Mesenchymal stem cell (in vitro differentiated cells and primary cell): ENCODE measurements around the gene JOSD2.

Source experiments
- DNase-seq: peaks from one replicate; pipeline ENCODE4 v3.0.0-alpha.2; 2013
- H2AFZ ChIP-seq: one replicate; pipeline ENCODE4 v1.6.1; 2013; ENCODE audit warnings: low read depth, mild to moderate bottlenecking, control low read depth, inconsistent platforms, low read length, moderate library complexity
- H2AK5ac ChIP-seq: 2 replicates; pipeline ENCODE4 v1.6.1; 2013; ENCODE audit warnings: low read length, moderate library complexity, mild to moderate bottlenecking, inconsistent platforms; ENCODE audit not compliant: severe bottlenecking
- H2BK120ac ChIP-seq: one replicate; pipeline ENCODE4 v1.6.1; 2013; ENCODE audit warnings: low read depth, mild to moderate bottlenecking, inconsistent platforms, low read length, moderate library complexity
- H2BK12ac ChIP-seq, 2 experiments: one replicate each; pipeline ENCODE4 v1.6.1; 2013; ENCODE audit warnings: inconsistent platforms in 2 of 2, low read length in 2 of 2, mild to moderate bottlenecking in 2 of 2, moderate library complexity in 2 of 2, control low read depth in 1 of 2
- H2BK15ac ChIP-seq: one replicate; pipeline ENCODE4 v1.6.1; 2013; ENCODE audit warnings: mild to moderate bottlenecking, low read depth, inconsistent platforms; ENCODE audit not compliant: poor library complexity, severe bottlenecking
- H2BK5ac ChIP-seq: 2 replicates; pipeline ENCODE4 v1.6.1; 2013; ENCODE audit warnings: low read depth, mild to moderate bottlenecking, low read length, control low read depth, inconsistent platforms; ENCODE audit not compliant: poor library complexity, severe bottlenecking
- H3K14ac ChIP-seq, 2 experiments: one replicate each; pipeline ENCODE4 v1.6.1; 2013; ENCODE audit warnings: inconsistent platforms in 2 of 2, low read length in 2 of 2, control low read depth in 1 of 2, mild to moderate bottlenecking in 1 of 2, moderate library complexity in 1 of 2
- H3K18ac ChIP-seq, 2 experiments: one replicate each; pipeline ENCODE4 v1.6.1; 2013; ENCODE audit warnings: inconsistent platforms in 2 of 2, low read length in 2 of 2, control low read depth in 1 of 2, low read depth in 1 of 2, mild to moderate bottlenecking in 1 of 2
- H3K23ac ChIP-seq, 2 experiments: one replicate each; pipeline ENCODE4 v1.6.1; 2013; ENCODE audit warnings: inconsistent platforms in 2 of 2, low read length in 2 of 2, mild to moderate bottlenecking in 2 of 2, moderate library complexity in 2 of 2, control low read depth in 1 of 2
- H3K27ac ChIP-seq: 2 replicates; pipeline ENCODE4 v1.5.1; 2013; ENCODE audit warnings: mild to moderate bottlenecking, moderate library complexity, low read length, control low read depth, inconsistent platforms; ENCODE audit not compliant: poor library complexity, severe bottlenecking
- H3K27me3 ChIP-seq, 2 experiments: 2 replicates each; pipeline versions ENCODE4 v1.6.1 to v1.7.0; 2013; ENCODE audit warnings: low read length in 2 of 2, mild to moderate bottlenecking in 2 of 2, moderate library complexity in 2 of 2, control low read depth in 1 of 2, inconsistent platforms in 1 of 2; ENCODE audit not compliant: control insufficient read depth in 1 of 2, insufficient read depth in 1 of 2
- H3K36me3 ChIP-seq, 2 experiments: 2 replicates each; pipeline versions ENCODE4 v1.6.1 to v1.7.0; 2013; ENCODE audit warnings: low read length in 2 of 2, control low read depth in 1 of 2, inconsistent platforms in 1 of 2, low read depth in 1 of 2, mild to moderate bottlenecking in 1 of 2; ENCODE audit not compliant: insufficient read depth in 2 of 2, control insufficient read depth in 1 of 2
- H3K4ac ChIP-seq, 2 experiments: one replicate each; pipeline ENCODE4 v1.6.1; 2013; ENCODE audit warnings: inconsistent platforms in 2 of 2, low read length in 2 of 2, mild to moderate bottlenecking in 2 of 2, moderate library complexity in 2 of 2, control low read depth in 1 of 2, low read depth in 1 of 2
- H3K4me1 ChIP-seq: 2 replicates; pipeline ENCODE4 v1.6.1; 2013; ENCODE audit warnings: low read depth, low read length, control low read depth; ENCODE audit not compliant: control insufficient read depth, insufficient read depth
- H3K4me2 ChIP-seq: 2 replicates; pipeline ENCODE4 v1.6.1; 2013; ENCODE audit warnings: low read length, mild to moderate bottlenecking, inconsistent platforms; ENCODE audit not compliant: poor library complexity, severe bottlenecking
- H3K4me3 ChIP-seq, 2 experiments: 2 replicates each; pipeline versions ENCODE4 v1.5.1 to v1.7.0; 2013; ENCODE audit warnings: low read length in 2 of 2, mild to moderate bottlenecking in 2 of 2, control low read depth in 1 of 2, low read depth in 1 of 2; ENCODE audit not compliant: insufficient read depth in 1 of 2
- H3K79me1 ChIP-seq: replicated peaks from 2 replicates; pipeline ENCODE4 v1.6.1; 2013; ENCODE audit warnings: mild to moderate bottlenecking, control low read depth, low read length, inconsistent platforms; ENCODE audit not compliant: poor library complexity, severe bottlenecking
- H3K9ac ChIP-seq: 2 replicates; pipeline ENCODE4 v1.7.0; 2013; ENCODE audit warnings: mild to moderate bottlenecking, low read length, moderate library complexity
- H3K9me3 ChIP-seq: 2 replicates; pipeline ENCODE4 v1.7.0; 2013; ENCODE audit warnings: mild to moderate bottlenecking, low read length; ENCODE audit not compliant: control insufficient read depth
- H4K8ac ChIP-seq: one replicate; pipeline ENCODE4 v1.6.1; 2013; ENCODE audit warnings: inconsistent platforms, mild to moderate bottlenecking, low read length, moderate library complexity
- H4K91ac ChIP-seq: one replicate; pipeline ENCODE4 v1.6.1; 2013; ENCODE audit warnings: mild to moderate bottlenecking, low read length, inconsistent platforms
- WGBS: methylation state at CpG from one replicate; pipeline ENCODE4 v1.1.7; 2013; ENCODE audit warnings: mixed read lengths; 5-methylcytosine and 5-hydroxymethylcytosine counted together

JOSD2 gene

GRCh38 chr19:50480281-50481111 is 30.5 kb downstream of the JOSD2 start:
- Histone ChIP-seq H3K4ac (no peak overlapping the region), H2AFZ (no peak overlapping the region), H2BK120ac (no peak overlapping the region), H3K27me3 (no peaks in the 10 kb centered on the region), H3K79me1 (peaks cover 47% of the 10 kb centered on the region), H2BK5ac (no peak overlapping the region), H2BK12ac (no peak overlapping the region), H3K27ac (no peak overlapping the region), H3K14ac (no peak overlapping the region), H3K9me3 (no peaks in the 10 kb centered on the region), H3K4me1 (peaks cover 13% of the 10 kb centered on the region), H3K4me3 (no peak overlapping the region), H3K4me2 (no peak overlapping the region), H3K18ac (no peak overlapping the region), H2AK5ac (no peak overlapping the region), H4K8ac (no peak overlapping the region), H4K91ac (no peak overlapping the region), H3K36me3 (peaks cover 18 to 69% of the 10 kb centered on the region in 2 experiments), H2BK15ac (no peak overlapping the region), H3K9ac (no peak overlapping the region), H3K23ac (no peak overlapping the region)
- WGBS: 96% methylated on average over 34 of the region's 37 CpGs
- no peak for DNase-seq

GRCh38 chr19:50479761-50480251 is 31.2 kb downstream of the JOSD2 start:
- Histone ChIP-seq H2BK120ac (no peak overlapping the region), H3K9me3 (no peaks in the 10 kb centered on the region), H2AFZ (no peak overlapping the region), H3K18ac (no peak overlapping the region), H2AK5ac (no peak overlapping the region), H3K36me3 (peaks cover 18 to 63% of the 10 kb centered on the region in 2 experiments), H3K4ac (no peak overlapping the region), H4K91ac (no peak overlapping the region), H3K27me3 (no peaks in the 10 kb centered on the region), H3K4me1 (peaks cover 13% of the 10 kb centered on the region), H4K8ac (no peak overlapping the region), H3K27ac (no peak overlapping the region), H3K4me3 (no peak overlapping the region), H3K4me2 (no peak overlapping the region), H3K14ac (no peak overlapping the region), H3K9ac (no peak overlapping the region), H2BK12ac (no peak overlapping the region), H2BK15ac (no peak overlapping the region), H2BK5ac (no peak overlapping the region), H3K79me1 (peaks cover 47% of the 10 kb centered on the region), H3K23ac (no peak overlapping the region)
- WGBS: 97% methylated on average over 13 of the region's 16 CpGs
- DNase-seq: no peak

GRCh38 chr19:50478901-50479715 is 31.9 kb downstream of the JOSD2 start:
- Histone ChIP-seq H3K4ac (no peak overlapping the region), H3K4me3 (no peak overlapping the region), H2AFZ (no peak overlapping the region), H2BK5ac (no peak overlapping the region), H2BK15ac (no peak overlapping the region), H3K36me3 (peaks cover 18 to 59% of the 10 kb centered on the region in 2 experiments), H4K91ac (no peak overlapping the region), H3K9ac (no peak overlapping the region), H3K18ac (no peak overlapping the region), H3K14ac (no peak overlapping the region), H3K27ac (no peak overlapping the region), H2BK12ac (no peak overlapping the region), H2BK120ac (no peak overlapping the region), H3K9me3 (no peaks in the 10 kb centered on the region), H3K4me1 (peaks cover 13% of the 10 kb centered on the region), H2AK5ac (no peak overlapping the region), H3K4me2 (no peak overlapping the region), H4K8ac (no peak overlapping the region), H3K23ac (no peak overlapping the region), H3K27me3 (no peaks in the 10 kb centered on the region), H3K79me1 (peaks cover 47% of the 10 kb centered on the region)
- 93% methylated on average over 19 of the region's 19 CpGs for WGBS
- peak; percentile 27 for DNase-seq
